ENCODE data around the gene SLC27A1.
"Not testable (repeated sequence)": the region's sequence is repeated elsewhere in the genome, so short reads cannot be mapped to it uniquely, and the experiment has no call there.

The SLC27A1 gene

DNA sequence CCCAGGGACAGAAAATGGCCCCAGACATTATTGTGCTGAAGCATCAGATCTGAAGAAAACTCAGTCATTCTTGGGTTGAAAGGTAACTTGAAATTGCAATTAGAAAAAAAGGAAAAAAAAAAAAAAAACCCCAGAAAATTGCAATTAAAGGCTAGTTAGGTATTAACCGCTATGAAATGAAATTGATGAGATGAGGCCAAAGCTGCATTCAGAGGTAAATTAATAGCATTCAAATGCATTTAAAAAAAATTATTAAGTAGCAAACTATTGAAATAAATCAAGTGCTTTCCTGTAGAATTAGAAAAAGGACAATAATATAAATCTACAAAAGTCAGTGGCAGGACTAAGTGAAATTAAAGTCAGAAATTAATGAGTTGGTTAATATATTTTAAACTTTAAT, 47.6 kb downstream of the SLC27A1 start:
- TF ChIP-seq, protein P1, sequence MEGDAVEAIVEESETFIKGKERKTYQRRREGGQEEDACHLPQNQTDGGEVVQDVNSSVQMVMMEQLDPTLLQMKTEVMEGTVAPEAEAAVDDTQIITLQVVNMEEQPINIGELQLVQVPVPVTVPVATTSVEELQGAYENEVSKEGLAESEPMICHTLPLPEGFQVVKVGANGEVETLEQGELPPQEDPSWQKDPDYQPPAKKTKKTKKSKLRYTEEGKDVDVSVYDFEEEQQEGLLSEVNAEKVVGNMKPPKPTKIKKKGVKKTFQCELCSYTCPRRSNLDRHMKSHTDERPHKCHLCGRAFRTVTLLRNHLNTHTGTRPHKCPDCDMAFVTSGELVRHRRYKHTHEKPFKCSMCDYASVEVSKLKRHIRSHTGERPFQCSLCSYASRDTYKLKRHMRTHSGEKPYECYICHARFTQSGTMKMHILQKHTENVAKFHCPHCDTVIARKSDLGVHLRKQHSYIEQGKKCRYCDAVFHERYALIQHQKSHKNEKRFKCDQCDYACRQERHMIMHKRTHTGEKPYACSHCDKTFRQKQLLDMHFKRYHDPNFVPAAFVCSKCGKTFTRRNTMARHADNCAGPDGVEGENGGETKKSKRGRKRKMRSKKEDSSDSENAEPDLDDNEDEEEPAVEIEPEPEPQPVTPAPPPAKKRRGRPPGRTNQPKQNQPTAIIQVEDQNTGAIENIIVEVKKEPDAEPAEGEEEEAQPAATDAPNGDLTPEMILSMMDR (IDR thresholded peaks at IDR 0.05; ENCODE audit: low read depth, low read length, missing control alignments): no peak
- no peak overlapping the region for H3K4me3 ChIP-seq (ENCODE audit: low read depth, low read length)
- no peak for DNase-seq (ENCODE audit: low read depth)

DNA sequence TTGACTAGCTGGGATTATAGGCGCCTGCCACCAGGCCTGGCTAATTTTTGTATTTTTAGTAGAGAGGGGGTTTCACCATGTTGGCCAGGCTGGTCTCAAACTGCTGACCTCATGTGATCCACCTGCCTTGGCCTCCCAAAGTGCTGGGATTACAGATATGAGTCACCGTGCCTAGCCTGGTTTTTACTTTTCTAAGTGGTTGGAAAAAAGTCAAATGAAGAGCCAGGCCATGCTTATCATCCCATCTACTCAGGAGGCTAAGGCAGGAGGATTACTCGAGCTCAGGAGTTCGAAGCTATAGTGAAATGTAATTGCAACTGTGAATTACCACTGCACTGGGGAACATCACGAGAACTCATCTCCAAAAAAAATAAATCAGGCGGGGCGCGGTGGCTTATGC, 48.3 kb downstream of the SLC27A1 start:
- DNase-seq (ENCODE audit: low read depth); H3K4me3 ChIP-seq (ENCODE audit: low read depth, low read length): not testable (repeated sequence)

DNA sequence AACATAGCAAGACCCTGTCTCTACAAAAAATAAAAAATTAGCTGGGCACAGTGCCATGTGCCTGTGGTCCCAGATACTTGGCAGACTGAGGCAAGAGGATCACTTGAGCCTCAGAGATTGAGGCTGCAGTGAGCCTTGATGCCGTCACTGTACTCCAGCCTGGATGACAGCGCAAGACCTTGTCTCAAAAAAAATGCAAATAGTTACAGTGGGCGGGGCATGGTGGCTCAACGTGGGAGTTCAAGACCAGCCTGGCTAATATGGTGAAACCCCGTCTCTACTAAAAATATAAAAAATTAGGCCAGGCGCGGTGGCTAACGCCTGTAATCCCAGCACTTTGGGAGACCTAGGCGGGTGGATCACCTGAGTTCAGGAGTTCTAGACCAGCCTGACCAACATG, 49.6 kb downstream of the SLC27A1 start:
- TF ChIP-seq, protein P1 (IDR thresholded peaks at IDR 0.05; ENCODE audit: low read depth, low read length, missing control alignments): no peak
- DNase-seq (ENCODE audit: low read depth): no peak
- H3K4me3 ChIP-seq (ENCODE audit: low read depth, low read length): no peak overlapping the region

DNA sequence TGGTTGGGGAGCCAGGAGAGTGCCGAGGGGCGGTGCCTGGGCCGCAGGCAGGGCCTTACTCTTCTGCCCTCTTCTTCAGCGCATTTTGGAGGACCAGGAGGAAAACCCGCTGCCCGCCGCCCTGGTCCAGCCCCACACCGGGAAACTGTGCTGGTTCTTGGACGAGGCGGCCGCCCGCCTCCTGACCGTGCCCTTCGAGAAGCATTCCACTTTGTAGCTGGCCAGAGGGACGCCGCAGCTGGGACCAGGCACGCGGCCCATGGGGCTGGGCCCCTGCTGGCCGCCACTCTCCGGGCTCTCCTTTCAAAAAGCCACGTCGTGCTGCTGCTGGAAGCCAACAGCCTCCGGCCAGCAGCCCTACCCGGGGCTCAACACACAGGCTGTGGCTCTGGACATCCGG, 50.5 kb downstream of the SLC27A1 start:
- TF ChIP-seq, protein P1 (IDR thresholded peaks at IDR 0.05; ENCODE audit: low read depth, low read length, missing control alignments): no peak
- no peak for DNase-seq (ENCODE audit: low read depth)
- H3K4me3 ChIP-seq (ENCODE audit: low read depth, low read length): no peak overlapping the region

DNA sequence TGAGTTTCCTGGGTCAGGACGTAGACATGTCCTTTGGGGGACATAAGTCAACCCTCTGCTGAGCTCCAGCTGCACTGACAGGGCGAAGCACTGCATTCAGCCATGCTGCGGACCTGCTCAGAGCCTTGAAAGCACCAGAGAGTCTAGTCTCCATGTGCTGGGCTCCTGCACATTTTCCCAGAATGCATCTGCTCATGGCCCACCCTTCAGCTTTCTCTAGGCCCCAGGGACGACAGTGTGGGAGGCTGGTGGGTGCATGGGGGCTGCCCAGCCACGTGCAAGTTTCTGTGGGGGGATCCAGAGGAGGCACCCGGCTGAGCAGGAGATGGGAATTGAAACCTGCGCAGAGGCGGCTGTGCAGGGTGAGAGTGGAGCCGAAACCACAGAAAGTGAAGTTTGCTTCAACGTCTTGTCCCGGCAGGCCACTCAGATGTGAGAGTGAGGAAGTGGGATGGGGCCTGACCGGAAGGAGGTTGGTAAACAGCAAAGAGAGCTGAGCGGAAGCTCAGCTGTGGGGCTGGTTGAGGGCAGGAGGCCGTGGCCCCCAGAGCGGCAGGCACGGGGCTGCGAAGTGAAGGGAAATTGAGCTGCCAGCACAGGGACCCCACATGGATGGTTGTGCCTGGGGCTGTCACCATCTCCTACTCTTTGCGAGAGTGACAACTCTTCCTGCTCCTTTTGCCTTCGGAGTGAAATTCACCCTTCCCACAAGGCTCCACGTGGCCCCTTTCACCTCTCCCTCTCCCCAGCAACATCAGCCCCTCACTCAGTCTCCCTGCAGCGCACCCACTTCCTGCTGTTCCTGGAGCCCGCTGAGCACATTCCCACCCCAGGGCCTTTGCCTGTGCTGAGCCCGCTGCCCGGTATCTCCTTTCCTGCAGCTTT, 52.9 kb downstream of the SLC27A1 start:
- DNase-seq (ENCODE audit: low read depth): peak; percentile 91
- TF ChIP-seq, protein P1 (IDR thresholded peaks at IDR 0.05; ENCODE audit: low read depth, low read length, missing control alignments): no peak
- no peak overlapping the region for H3K4me3 ChIP-seq (ENCODE audit: low read depth, low read length)

DNA sequence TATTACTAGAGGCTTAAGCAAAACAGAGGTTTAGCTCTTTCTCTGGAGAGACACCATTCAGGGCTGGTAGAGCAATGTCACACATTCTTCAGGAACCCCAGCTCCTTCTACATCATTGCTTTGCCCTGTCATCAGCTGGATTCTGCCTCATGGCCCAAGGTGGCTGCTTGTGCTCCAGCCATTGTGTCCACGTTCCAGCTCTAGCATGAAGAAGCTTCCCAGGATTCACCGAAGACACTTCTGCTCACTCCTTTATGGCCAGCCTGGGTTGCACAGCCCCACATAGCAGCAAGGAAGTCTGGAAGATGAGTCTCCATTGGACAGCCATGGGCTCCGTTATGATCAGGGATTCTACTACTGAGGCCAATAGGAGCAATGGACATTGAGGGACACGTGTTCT, 54.3 kb downstream of the SLC27A1 start:
- TF ChIP-seq, protein P1 (IDR thresholded peaks at IDR 0.05; ENCODE audit: low read depth, low read length, missing control alignments): no peak
- no peak for DNase-seq (ENCODE audit: low read depth)
- H3K4me3 ChIP-seq (ENCODE audit: low read depth, low read length): no peak overlapping the region

DNA sequence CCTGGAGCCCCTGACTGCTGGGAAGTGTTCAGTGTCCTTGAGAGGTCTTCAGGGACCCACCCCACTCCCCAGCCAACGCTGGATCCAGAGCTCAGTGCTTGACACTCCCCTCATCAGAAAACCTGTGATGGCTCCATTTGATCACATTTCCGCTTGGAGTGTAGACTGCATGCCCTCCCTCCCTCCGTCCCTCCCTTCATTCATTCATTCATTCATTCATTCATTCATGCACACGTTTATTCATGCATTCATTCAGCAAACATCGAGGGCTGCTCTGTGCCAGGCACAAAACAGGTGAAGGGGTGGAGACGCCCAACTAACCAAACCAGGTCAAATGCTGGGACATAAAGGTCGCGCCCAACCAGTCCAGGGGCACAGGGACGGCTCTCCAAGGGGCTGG, 54.8 kb downstream of the SLC27A1 start:
- DNase-seq (ENCODE audit: low read depth): no peak
- no peak overlapping the region for H3K4me3 ChIP-seq (ENCODE audit: low read depth, low read length)
- TF ChIP-seq, protein P1 (IDR thresholded peaks at IDR 0.05; ENCODE audit: low read depth, low read length, missing control alignments): no peak
